ENCODE measurements around the gene SLC6A20.

SLC6A20 gene

DNA sequence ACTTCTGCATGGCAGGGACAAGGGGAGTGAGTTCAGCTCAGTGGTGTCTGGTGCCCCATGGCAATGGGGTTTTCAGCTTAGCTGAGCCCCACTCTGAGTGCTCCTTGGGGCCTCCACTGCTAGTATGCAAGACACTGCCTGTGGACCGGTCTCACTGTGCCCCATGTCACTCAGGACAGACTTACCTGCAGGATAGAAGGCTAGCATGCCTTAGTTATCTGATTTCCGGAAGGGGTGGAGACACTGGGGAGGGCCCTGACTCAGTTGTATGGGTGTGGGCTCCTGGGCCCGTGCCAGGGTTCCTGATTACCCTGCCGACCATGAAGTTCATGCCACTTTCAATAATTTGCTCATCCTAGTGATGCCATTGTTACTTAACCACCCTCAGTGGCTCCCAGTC lies 4.3 kb upstream of the SLC6A20 start:
- H3K4me2 ChIP-seq: no peak overlapping the region
- no peaks in the 10 kb centered on the region for H4K20me1 ChIP-seq (ENCODE audit: insufficient read depth)
- H3K4me3 ChIP-seq (IDR thresholded peaks at IDR 0.05; ENCODE audit: insufficient read depth, low read depth, low read length): no peak overlapping the region
- no peaks in the 10 kb centered on the region for H3K27me3 ChIP-seq (ENCODE audit: insufficient read depth, low read depth)
- no peaks in the 10 kb centered on the region for H3K36me3 ChIP-seq (ENCODE audit: insufficient read depth)
- H3K27ac ChIP-seq: no peak overlapping the region
- TF ChIP-seq, protein P1, sequence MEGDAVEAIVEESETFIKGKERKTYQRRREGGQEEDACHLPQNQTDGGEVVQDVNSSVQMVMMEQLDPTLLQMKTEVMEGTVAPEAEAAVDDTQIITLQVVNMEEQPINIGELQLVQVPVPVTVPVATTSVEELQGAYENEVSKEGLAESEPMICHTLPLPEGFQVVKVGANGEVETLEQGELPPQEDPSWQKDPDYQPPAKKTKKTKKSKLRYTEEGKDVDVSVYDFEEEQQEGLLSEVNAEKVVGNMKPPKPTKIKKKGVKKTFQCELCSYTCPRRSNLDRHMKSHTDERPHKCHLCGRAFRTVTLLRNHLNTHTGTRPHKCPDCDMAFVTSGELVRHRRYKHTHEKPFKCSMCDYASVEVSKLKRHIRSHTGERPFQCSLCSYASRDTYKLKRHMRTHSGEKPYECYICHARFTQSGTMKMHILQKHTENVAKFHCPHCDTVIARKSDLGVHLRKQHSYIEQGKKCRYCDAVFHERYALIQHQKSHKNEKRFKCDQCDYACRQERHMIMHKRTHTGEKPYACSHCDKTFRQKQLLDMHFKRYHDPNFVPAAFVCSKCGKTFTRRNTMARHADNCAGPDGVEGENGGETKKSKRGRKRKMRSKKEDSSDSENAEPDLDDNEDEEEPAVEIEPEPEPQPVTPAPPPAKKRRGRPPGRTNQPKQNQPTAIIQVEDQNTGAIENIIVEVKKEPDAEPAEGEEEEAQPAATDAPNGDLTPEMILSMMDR (conservative IDR thresholded peaks at IDR 0.05; ENCODE audit: low read depth, low read length): no peak
- no peak overlapping the region for H3K9ac ChIP-seq
- no peaks in the 10 kb centered on the region for H3K4me1 ChIP-seq (ENCODE audit: low read depth, poor library complexity, severe bottlenecking)
- H2AFZ ChIP-seq (ENCODE audit: low read depth): no peak overlapping the region
- H3K79me2 ChIP-seq (ENCODE audit: insufficient read depth, low read depth): no peaks in the 10 kb centered on the region

DNA sequence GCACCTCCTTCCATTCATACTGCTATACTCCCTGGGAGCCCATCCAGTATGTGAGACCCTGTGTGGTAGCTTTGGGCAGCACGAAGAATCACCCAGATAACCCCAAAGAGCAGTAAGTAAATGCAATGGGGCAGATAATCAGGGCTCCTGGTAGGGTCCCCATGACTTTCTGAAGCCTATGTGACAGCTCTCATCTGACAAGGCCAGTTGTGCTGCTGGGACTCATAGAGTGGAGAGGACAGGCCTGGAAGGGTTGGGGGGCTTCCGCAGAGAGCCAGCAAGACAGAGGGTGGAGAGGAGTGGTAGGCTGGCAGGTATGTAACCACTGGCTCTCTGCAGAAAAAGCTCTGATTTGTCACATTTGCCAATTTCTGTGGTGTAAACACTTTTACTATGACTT lies 3.2 kb upstream of the SLC6A20 start:
- TF ChIP-seq, protein P1 (conservative IDR thresholded peaks at IDR 0.05; ENCODE audit: low read depth, low read length): no peak
- Histone ChIP-seq H3K4me1 (ENCODE audit: low read depth, poor library complexity, severe bottlenecking) (no peaks in the 10 kb centered on the region), H3K9ac (no peak overlapping the region), H3K36me3 (ENCODE audit: insufficient read depth) (no peaks in the 10 kb centered on the region), H2AFZ (ENCODE audit: low read depth) (no peak overlapping the region), H3K4me3 (IDR thresholded peaks at IDR 0.05; ENCODE audit: insufficient read depth, low read depth, low read length) (no peak overlapping the region), H3K79me2 (ENCODE audit: insufficient read depth, low read depth) (no peaks in the 10 kb centered on the region), H3K4me2 (no peak overlapping the region), H3K27ac (no peak overlapping the region), H3K27me3 (ENCODE audit: insufficient read depth, low read depth) (no peaks in the 10 kb centered on the region), H4K20me1 (ENCODE audit: insufficient read depth) (no peaks in the 10 kb centered on the region)

DNA sequence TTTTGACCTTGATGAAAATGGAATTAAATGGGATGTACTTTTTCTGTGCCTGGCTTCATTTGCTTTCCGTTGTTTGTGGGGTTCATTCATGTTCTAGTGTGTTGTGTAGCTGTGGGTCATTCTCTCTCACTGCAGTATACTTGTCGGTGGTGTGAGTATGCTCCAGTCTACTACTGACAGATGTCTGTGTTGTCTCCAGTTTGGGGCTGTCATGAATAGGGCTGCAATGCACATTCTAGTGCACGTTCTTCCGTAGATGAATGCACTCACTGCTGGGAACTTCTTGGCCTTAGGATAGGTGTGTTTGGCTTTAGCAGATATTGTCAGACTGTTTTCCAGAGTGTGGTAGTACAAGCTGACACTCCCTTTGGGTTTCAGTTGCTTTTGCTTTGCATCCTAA lies 1.7 kb upstream of the SLC6A20 start:
- no peaks in the 10 kb centered on the region for H3K79me2 ChIP-seq (ENCODE audit: insufficient read depth, low read depth)
- no peaks in the 10 kb centered on the region for H4K20me1 ChIP-seq (ENCODE audit: insufficient read depth)
- H3K27ac ChIP-seq: no peak overlapping the region
- no peaks in the 10 kb centered on the region for H3K4me1 ChIP-seq (ENCODE audit: low read depth, poor library complexity, severe bottlenecking)
- H3K4me2 ChIP-seq: no peak overlapping the region
- no peaks in the 10 kb centered on the region for H3K27me3 ChIP-seq (ENCODE audit: insufficient read depth, low read depth)
- TF ChIP-seq, protein P1 (conservative IDR thresholded peaks at IDR 0.05; ENCODE audit: low read depth, low read length): no peak
- no peaks in the 10 kb centered on the region for H3K36me3 ChIP-seq (ENCODE audit: insufficient read depth)
- no peak overlapping the region for H2AFZ ChIP-seq (ENCODE audit: low read depth)
- H3K4me3 ChIP-seq (IDR thresholded peaks at IDR 0.05; ENCODE audit: insufficient read depth, low read depth, low read length): no peak overlapping the region
- no peak overlapping the region for H3K9ac ChIP-seq

DNA sequence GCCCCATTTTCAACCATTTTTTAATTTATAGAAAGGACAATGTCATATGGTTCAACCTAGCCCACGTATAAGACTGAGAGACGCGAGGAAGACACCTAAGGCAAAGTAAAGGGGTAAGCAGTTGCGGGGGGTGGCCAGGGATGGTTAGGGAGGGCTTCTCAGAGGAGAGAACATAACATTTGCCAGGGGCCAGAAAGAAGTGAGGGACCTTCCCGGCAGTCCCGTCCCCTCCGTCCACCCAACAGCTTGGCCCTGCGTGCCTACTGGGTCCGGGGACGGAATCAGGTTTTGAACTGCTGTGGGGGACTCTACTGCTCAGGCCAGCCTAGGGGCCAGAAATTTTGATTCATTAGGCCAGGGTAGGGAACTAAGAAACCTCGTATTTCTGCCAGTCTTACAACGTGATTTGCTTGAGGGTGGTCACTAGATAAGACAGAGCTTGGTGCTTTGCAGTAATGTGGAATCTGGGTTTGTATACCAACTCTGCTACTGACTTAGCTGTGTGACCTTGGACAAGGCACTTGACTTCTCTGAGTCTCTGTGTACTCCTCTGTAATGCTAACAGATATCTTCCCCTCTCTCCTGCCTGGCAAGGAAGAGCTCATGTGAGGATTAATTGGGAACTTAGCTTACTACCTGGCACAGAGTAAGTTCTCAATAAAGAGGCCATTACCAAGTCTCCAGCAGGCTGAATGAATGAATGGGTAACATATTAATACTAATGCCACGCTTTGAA lies 734 bp upstream of the SLC6A20 start:
- TF ChIP-seq, protein P1 (conservative IDR thresholded peaks at IDR 0.05; ENCODE audit: low read depth, low read length): no peak
- Histone ChIP-seq H3K4me2 (no peak overlapping the region), H3K36me3 (ENCODE audit: insufficient read depth) (no peaks in the 10 kb centered on the region), H3K4me3 (IDR thresholded peaks at IDR 0.05; ENCODE audit: insufficient read depth, low read depth, low read length) (no peak overlapping the region), H3K27me3 (ENCODE audit: insufficient read depth, low read depth) (no peaks in the 10 kb centered on the region), H2AFZ (ENCODE audit: low read depth) (no peak overlapping the region), H3K9ac (no peak overlapping the region), H3K4me1 (ENCODE audit: low read depth, poor library complexity, severe bottlenecking) (no peaks in the 10 kb centered on the region), H3K79me2 (ENCODE audit: insufficient read depth, low read depth) (no peaks in the 10 kb centered on the region), H3K27ac (no peak overlapping the region), H4K20me1 (ENCODE audit: insufficient read depth) (no peaks in the 10 kb centered on the region)
